Measurements from ENCODE around the gene DCLK1.

DCLK1 gene

GRCh38 chr13:36142735-36143134 lies 11.6 kb upstream of the DCLK1 start:
- H3K79me2 ChIP-seq (ENCODE audit: insufficient read depth, low read depth), result no peaks in the 10 kb centered on the region
- H3K27me3 ChIP-seq (ENCODE audit: insufficient read depth, low read depth), result no peaks in the 10 kb centered on the region
- H3K4me1 ChIP-seq (ENCODE audit: low read depth, poor library complexity, severe bottlenecking), result no peaks in the 10 kb centered on the region
- no peak overlapping the region for H3K4me2 ChIP-seq
- TF ChIP-seq CTCF (conservative IDR thresholded peaks at IDR 0.05; ENCODE audit: low read depth, low read length), result no peak
- H3K9ac ChIP-seq, result no peak overlapping the region
- no peak overlapping the region for H2AFZ ChIP-seq (ENCODE audit: low read depth)
- no peaks in the 10 kb centered on the region for H4K20me1 ChIP-seq (ENCODE audit: insufficient read depth)
- H3K4me3 ChIP-seq (IDR thresholded peaks at IDR 0.05; ENCODE audit: insufficient read depth, low read depth, low read length), result no peak overlapping the region
- no peak overlapping the region for H3K27ac ChIP-seq
- no peaks in the 10 kb centered on the region for H3K36me3 ChIP-seq (ENCODE audit: insufficient read depth)

- TF ChIP-seq CTCF (conservative IDR thresholded peaks at IDR 0.05; ENCODE audit: low read depth, low read length), result no peak
- Histone ChIP-seq H4K20me1 (ENCODE audit: insufficient read depth) (no peaks in the 10 kb centered on the region), H3K9ac (no peak overlapping the region), H3K36me3 (ENCODE audit: insufficient read depth) (no peaks in the 10 kb centered on the region), H3K79me2 (ENCODE audit: insufficient read depth, low read depth) (no peaks in the 10 kb centered on the region), H2AFZ (ENCODE audit: low read depth) (no peak overlapping the region), H3K4me1 (ENCODE audit: low read depth, poor library complexity, severe bottlenecking) (no peaks in the 10 kb centered on the region), H3K4me2 (no peak overlapping the region), H3K27me3 (ENCODE audit: insufficient read depth, low read depth) (no peaks in the 10 kb centered on the region), H3K27ac (no peak overlapping the region), H3K4me3 (IDR thresholded peaks at IDR 0.05; ENCODE audit: insufficient read depth, low read depth, low read length) (no peak overlapping the region)
Observed at GRCh38 chr13:36135876-36136275, 4.7 kb upstream of the DCLK1 start.

- TF ChIP-seq CTCF (conservative IDR thresholded peaks at IDR 0.05; ENCODE audit: low read depth, low read length), result no peak
- Histone ChIP-seq H3K9ac (no peak overlapping the region), H3K4me1 (ENCODE audit: low read depth, poor library complexity, severe bottlenecking) (no peaks in the 10 kb centered on the region), H3K4me3 (IDR thresholded peaks at IDR 0.05; ENCODE audit: insufficient read depth, low read depth, low read length) (no peak overlapping the region), H3K79me2 (ENCODE audit: insufficient read depth, low read depth) (no peaks in the 10 kb centered on the region), H3K36me3 (ENCODE audit: insufficient read depth) (no peaks in the 10 kb centered on the region), H3K27me3 (ENCODE audit: insufficient read depth, low read depth) (no peaks in the 10 kb centered on the region), H3K27ac (no peak overlapping the region), H4K20me1 (ENCODE audit: insufficient read depth) (no peaks in the 10 kb centered on the region), H3K4me2 (no peak overlapping the region), H2AFZ (ENCODE audit: low read depth) (no peak overlapping the region)
Observed at GRCh38 chr13:36134632-36135031, 3.5 kb upstream of the DCLK1 start.

- H3K27ac ChIP-seq, result no peak overlapping the region
- no peak overlapping the region for H2AFZ ChIP-seq (ENCODE audit: low read depth)
- no peaks in the 10 kb centered on the region for H3K4me1 ChIP-seq (ENCODE audit: low read depth, poor library complexity, severe bottlenecking)
- H3K36me3 ChIP-seq (ENCODE audit: insufficient read depth), result no peaks in the 10 kb centered on the region
- no peaks in the 10 kb centered on the region for H3K79me2 ChIP-seq (ENCODE audit: insufficient read depth, low read depth)
- no peak for TF ChIP-seq CTCF (conservative IDR thresholded peaks at IDR 0.05; ENCODE audit: low read depth, low read length)
- no peaks in the 10 kb centered on the region for H4K20me1 ChIP-seq (ENCODE audit: insufficient read depth)
- H3K4me3 ChIP-seq (IDR thresholded peaks at IDR 0.05; ENCODE audit: insufficient read depth, low read depth, low read length), result no peak overlapping the region
- H3K4me2 ChIP-seq, result no peak overlapping the region
- no peak overlapping the region for H3K9ac ChIP-seq
- no peaks in the 10 kb centered on the region for H3K27me3 ChIP-seq (ENCODE audit: insufficient read depth, low read depth)
Observed at GRCh38 chr13:36133950-36134626, 2.9 kb upstream of the DCLK1 start.
